WTC11 (cell line): ENCODE measurements around the gene RBPJ. TPM values are rescaled to one million over a fixed set of nuclear protein-coding genes. Genes with fewer than 3 reads are reported as not detected.
A peak's percentile ranks its signal among the peaks of the same experiment; 100 is the strongest.

ENCODE experiments used
- ATAC-seq: fragments of 200-7000 bp; cut with Tn5 transposase; 2 replicates; pipeline ENCODE4 v1.10.0; 2021; ENCODE audit warnings: mild to moderate bottlenecking, moderate library complexity
- CTCF ChIA-PET: fragments of 300-600 bp; sonication (Branson Sonifier 250); formaldehyde crosslinking; loops from one replicate; lab custom pipeline; 2021; ENCODE audit warnings: antibody characterized with exemption; lab: Charles Lee
- POLR2A ChIA-PET: fragments of 350-600 bp; sonication (Branson Sonifier 250); formaldehyde crosslinking; loops from one replicate; lab custom pipeline; 2021; ENCODE audit warnings: antibody characterized with exemption; lab: Charles Lee
- DNase-seq: peaks from one replicate; pipeline ENCODE4 v3.0.0; 2021; ENCODE audit warnings: low spot score
- H3K27ac Mint-ChIP-seq: 2 replicates; pipeline ENCODE4 v1.8.0; 2021; ENCODE audit warnings: mixed read lengths
- H3K27me3 Mint-ChIP-seq: 2 replicates; pipeline ENCODE4 v1.8.0; 2021; ENCODE audit warnings: low read depth, mild to moderate bottlenecking, moderate library complexity, mixed read lengths
- H3K36me3 Mint-ChIP-seq: 2 replicates; pipeline ENCODE4 v1.8.0; 2021; ENCODE audit warnings: mixed read lengths
- H3K4me1 Mint-ChIP-seq: 2 replicates; pipeline ENCODE4 v1.8.0; 2022; ENCODE audit warnings: mixed read lengths
- H3K4me3 Mint-ChIP-seq: 2 replicates; pipeline ENCODE4 v1.8.0; 2021; ENCODE audit warnings: mild to moderate bottlenecking, moderate library complexity, mixed read lengths
- H3K9me3 Mint-ChIP-seq: 2 replicates; pipeline ENCODE4 v1.8.0; 2021; ENCODE audit warnings: mixed read lengths
- CREM ChIP-seq: sonication (generic); formaldehyde crosslinking; IDR thresholded peaks from 2 replicates; pipeline ENCODE4 v1.8.1; 2022; ENCODE audit warnings: mild to moderate bottlenecking, missing genetic modification reagents, moderate library complexity
- CTCF ChIP-seq: fragments of 200-600 bp; IDR thresholded peaks from 2 replicates; pipeline ENCODE4 v1.8.0; 2022; ENCODE audit warnings: antibody characterized with exemption
- E2F1 ChIP-seq: sonication (generic); formaldehyde crosslinking; IDR thresholded peaks from 2 replicates; pipeline ENCODE4 v1.8.0; 2022; ENCODE audit warnings: mild to moderate bottlenecking, missing genetic modification reagents
- EMX1 ChIP-seq: fragments of 250-450 bp; sonication (Bioruptor Pico); IDR thresholded peaks from 2 replicates; pipeline ENCODE4 v1.8.0; 2021; ENCODE audit warnings: mild to moderate bottlenecking
- FOXP1 ChIP-seq: sonication (generic); formaldehyde crosslinking; IDR thresholded peaks from 2 replicates; pipeline ENCODE4 v1.8.0; 2022; ENCODE audit warnings: missing genetic modification reagents, mild to moderate bottlenecking, moderate library complexity, borderline replicate concordance
- NFATC4 ChIP-seq: fragments of 250-450 bp; sonication (Bioruptor Pico); IDR thresholded peaks from 2 replicates; pipeline ENCODE4 v1.9.0; 2021; ENCODE audit warnings: mild to moderate bottlenecking
- NFYB ChIP-seq: sonication (generic); formaldehyde crosslinking; conservative IDR thresholded peaks from 2 replicates; pipeline ENCODE4 v1.8.0; 2022; ENCODE audit warnings: low read depth, missing genetic modification reagents
- NR1H2 ChIP-seq: sonication (generic); formaldehyde crosslinking; IDR thresholded peaks from 2 replicates; pipeline ENCODE4 v1.9.0; 2021; ENCODE audit warnings: mild to moderate bottlenecking, moderate library complexity, missing genetic modification reagents
- NR2C2 ChIP-seq: sonication (generic); formaldehyde crosslinking; IDR thresholded peaks from 2 replicates; pipeline ENCODE4 v1.8.0; 2022; ENCODE audit warnings: mild to moderate bottlenecking, missing genetic modification reagents
- PRRX2 ChIP-seq: fragments of 250-450 bp; sonication (Bioruptor Pico); IDR thresholded peaks from 2 replicates; pipeline ENCODE4 v1.8.0; 2021; ENCODE audit warnings: mild to moderate bottlenecking
- SOX15 ChIP-seq: fragments of 250-450 bp; sonication (Bioruptor Pico); IDR thresholded peaks from 2 replicates; pipeline ENCODE4 v1.9.0; 2021; ENCODE audit warnings: mild to moderate bottlenecking
- TCF7 ChIP-seq: sonication (generic); formaldehyde crosslinking; IDR thresholded peaks from 2 replicates; pipeline ENCODE4 v1.8.0; 2022; ENCODE audit warnings: mild to moderate bottlenecking, low read depth, missing genetic modification reagents, moderate library complexity
- TEAD1 ChIP-seq: sonication (generic); formaldehyde crosslinking; IDR thresholded peaks from 2 replicates; pipeline ENCODE4 v1.8.0; 2022; ENCODE audit warnings: mild to moderate bottlenecking, missing genetic modification reagents
- TEAD4 ChIP-seq: sonication (generic); formaldehyde crosslinking; IDR thresholded peaks from 2 replicates; pipeline ENCODE4 v1.8.0; 2022; ENCODE audit warnings: mild to moderate bottlenecking, missing genetic modification reagents
- ZBTB43 ChIP-seq: sonication (generic); formaldehyde crosslinking; IDR thresholded peaks from 2 replicates; pipeline ENCODE4 v1.8.1; 2023; ENCODE audit warnings: mild to moderate bottlenecking, missing genetic modification reagents
- ZNF138 ChIP-seq: sonication (generic); formaldehyde crosslinking; conservative IDR thresholded peaks from 2 replicates; pipeline ENCODE4 v1.8.1; 2022; ENCODE audit warnings: mild to moderate bottlenecking, moderate library complexity, missing genetic modification reagents
- ZSCAN18 ChIP-seq: fragments of 250-450 bp; sonication (Bioruptor Pico); IDR thresholded peaks from 2 replicates; pipeline ENCODE4 v2.1.2; 2022; ENCODE audit warnings: mild to moderate bottlenecking, moderate library complexity
- total RNA-seq: library from RNA; stranded (reverse); gene quantifications from 3 replicates; pipeline ENCODE4 v1.2.3, GENCODE V29; 2021
- TF ChIP-seq, protein P1 (sequence below): fragments of 250-450 bp; sonication (Bioruptor Pico); IDR thresholded peaks from 2 replicates; pipeline ENCODE4 v1.9.0; 2021; ENCODE audit warnings: mild to moderate bottlenecking
- TF ChIP-seq, protein P2 (sequence below): fragments of 250-450 bp; sonication (Bioruptor Pico); IDR thresholded peaks from 2 replicates; pipeline ENCODE4 v1.9.0; 2021; ENCODE audit warnings: mild to moderate bottlenecking
- TF ChIP-seq, protein P3 (sequence below): sonication (generic); formaldehyde crosslinking; IDR thresholded peaks from 2 replicates; pipeline ENCODE4 v1.8.1; 2022; ENCODE audit warnings: low read depth, mild to moderate bottlenecking, moderate library complexity, missing genetic modification reagents, borderline replicate concordance

Gene RBPJ
- total RNA-seq, 1 experiment from 2014 or later = 163 TPM

GRCh38 chr4:26459054-26459755, 138.4 kb downstream of the RBPJ start:
- H3K27ac Mint-ChIP-seq = no peak overlapping the region
- peaks cover 4% of the 10 kb centered on the region for H3K4me1 Mint-ChIP-seq
- no peak overlapping the region for H3K4me3 Mint-ChIP-seq
- ATAC-seq (peak; percentile 76), DNase-seq (no peak)
- TF ChIP-seq NFATC4 (CRISPR knock-in tag) (no peak), PRRX2 (CRISPR knock-in tag) (no peak), SOX15 (no peak), CTCF (0 out of 2 replicates have a peak, but pooled peaks have one; percentile 17)
- peaks cover 2% of the 10 kb centered on the region for H3K36me3 Mint-ChIP-seq
- CTCF ChIA-PET = interaction anchor here (0.6 to 1.5 kb wide), 10 partner anchors 9 to 828 kb away, joined by 3 to 6 read pairs (median 4); partner anchors contain the start of gene TBC1D19
- peaks cover 16% of the 10 kb centered on the region for H3K9me3 Mint-ChIP-seq
- no peaks in the 10 kb centered on the region for H3K27me3 Mint-ChIP-seq
- POLR2A ChIA-PET = no interaction called here

DNA sequence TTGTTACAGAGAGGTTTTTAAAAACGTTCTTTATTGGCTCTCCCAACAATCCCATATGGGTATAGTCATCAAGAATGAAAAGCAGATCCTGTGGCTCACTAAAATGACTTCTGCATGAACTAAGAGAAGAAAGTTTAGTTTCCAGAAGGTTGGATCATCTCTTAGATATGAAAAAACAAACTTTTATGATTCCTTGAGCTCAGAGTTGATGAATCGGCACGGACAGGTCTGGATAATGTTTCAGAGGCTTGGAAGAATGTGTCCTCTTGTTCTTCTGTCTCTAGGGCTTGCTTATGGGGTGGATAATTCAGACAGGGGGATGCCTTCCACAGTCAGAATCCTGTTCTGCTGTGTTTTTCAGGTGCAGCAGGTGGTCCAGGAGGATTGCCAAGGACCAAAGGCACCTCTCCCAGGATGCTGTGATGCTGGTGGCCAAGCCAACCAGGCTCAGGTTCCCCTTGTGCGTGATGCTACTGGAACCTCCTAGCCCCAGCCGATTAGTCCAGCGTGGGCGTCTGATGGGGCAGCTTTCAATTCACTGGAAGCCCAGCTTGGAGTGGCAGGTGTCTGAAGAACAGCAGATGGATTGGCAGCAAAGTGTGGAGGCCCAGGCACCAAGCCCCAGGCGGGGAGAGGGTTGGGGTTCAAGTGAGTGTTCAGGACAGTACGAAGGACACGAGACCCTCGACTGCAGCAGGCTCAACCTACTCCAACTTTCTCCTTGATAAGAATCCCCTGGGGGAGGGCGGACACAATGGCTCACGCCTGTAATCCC, 139.1 kb downstream of the RBPJ start:
- TF ChIP-seq TCF7 (CRISPR knock-in tag) (no peak), ZBTB43 (CRISPR knock-in tag) (no peak), NFYB (CRISPR knock-in tag) (no peak), CREM (CRISPR knock-in tag) (no peak), NR1H2 (no peak), EMX1 (CRISPR knock-in tag) (no peak), ZNF138 (CRISPR knock-in tag) (no peak), ZSCAN18 (CRISPR knock-in tag) (no peak), FOXP1 (CRISPR knock-in tag) (no peak), TEAD1 (CRISPR knock-in tag) (no peak), TEAD4 (CRISPR knock-in tag) (no peak), E2F1 (CRISPR knock-in tag) (no peak), NR2C2 (CRISPR knock-in tag) (no peak)
- TF ChIP-seq, protein P1, sequence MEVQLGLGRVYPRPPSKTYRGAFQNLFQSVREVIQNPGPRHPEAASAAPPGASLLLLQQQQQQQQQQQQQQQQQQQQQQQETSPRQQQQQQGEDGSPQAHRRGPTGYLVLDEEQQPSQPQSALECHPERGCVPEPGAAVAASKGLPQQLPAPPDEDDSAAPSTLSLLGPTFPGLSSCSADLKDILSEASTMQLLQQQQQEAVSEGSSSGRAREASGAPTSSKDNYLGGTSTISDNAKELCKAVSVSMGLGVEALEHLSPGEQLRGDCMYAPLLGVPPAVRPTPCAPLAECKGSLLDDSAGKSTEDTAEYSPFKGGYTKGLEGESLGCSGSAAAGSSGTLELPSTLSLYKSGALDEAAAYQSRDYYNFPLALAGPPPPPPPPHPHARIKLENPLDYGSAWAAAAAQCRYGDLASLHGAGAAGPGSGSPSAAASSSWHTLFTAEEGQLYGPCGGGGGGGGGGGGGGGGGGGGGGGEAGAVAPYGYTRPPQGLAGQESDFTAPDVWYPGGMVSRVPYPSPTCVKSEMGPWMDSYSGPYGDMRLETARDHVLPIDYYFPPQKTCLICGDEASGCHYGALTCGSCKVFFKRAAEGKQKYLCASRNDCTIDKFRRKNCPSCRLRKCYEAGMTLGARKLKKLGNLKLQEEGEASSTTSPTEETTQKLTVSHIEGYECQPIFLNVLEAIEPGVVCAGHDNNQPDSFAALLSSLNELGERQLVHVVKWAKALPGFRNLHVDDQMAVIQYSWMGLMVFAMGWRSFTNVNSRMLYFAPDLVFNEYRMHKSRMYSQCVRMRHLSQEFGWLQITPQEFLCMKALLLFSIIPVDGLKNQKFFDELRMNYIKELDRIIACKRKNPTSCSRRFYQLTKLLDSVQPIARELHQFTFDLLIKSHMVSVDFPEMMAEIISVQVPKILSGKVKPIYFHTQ (CRISPR knock-in tag) = no peak
- TF ChIP-seq, protein P2, sequence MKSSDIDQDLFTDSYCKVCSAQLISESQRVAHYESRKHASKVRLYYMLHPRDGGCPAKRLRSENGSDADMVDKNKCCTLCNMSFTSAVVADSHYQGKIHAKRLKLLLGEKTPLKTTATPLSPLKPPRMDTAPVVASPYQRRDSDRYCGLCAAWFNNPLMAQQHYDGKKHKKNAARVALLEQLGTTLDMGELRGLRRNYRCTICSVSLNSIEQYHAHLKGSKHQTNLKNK (CRISPR knock-in tag) = no peak
- TF ChIP-seq, protein P3, sequence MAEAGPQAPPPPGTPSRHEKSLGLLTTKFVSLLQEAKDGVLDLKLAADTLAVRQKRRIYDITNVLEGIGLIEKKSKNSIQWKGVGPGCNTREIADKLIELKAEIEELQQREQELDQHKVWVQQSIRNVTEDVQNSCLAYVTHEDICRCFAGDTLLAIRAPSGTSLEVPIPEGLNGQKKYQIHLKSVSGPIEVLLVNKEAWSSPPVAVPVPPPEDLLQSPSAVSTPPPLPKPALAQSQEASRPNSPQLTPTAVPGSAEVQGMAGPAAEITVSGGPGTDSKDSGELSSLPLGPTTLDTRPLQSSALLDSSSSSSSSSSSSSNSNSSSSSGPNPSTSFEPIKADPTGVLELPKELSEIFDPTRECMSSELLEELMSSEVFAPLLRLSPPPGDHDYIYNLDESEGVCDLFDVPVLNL = no peak
- Mint-ChIP-seq H3K4me3 (no peak overlapping the region), H3K9me3 (peaks cover 12% of the 10 kb centered on the region), H3K27ac (no peak overlapping the region), H3K36me3 (peaks cover 2% of the 10 kb centered on the region), H3K27me3 (no peaks in the 10 kb centered on the region), H3K4me1 (peaks cover 4% of the 10 kb centered on the region)
- POLR2A ChIA-PET = no interaction called here
- CTCF ChIA-PET = no interaction called here
- no peak for DNase-seq
- ATAC-seq = no peak
